Tongue (tissue), 2 donors: ENCODE results near the gene P2RX6. TPM values are rescaled to one million over a fixed set of nuclear protein-coding genes. Genes with fewer than 3 reads are reported as not detected.

Source experiments
- DNase-seq: peaks from one replicate; pipeline ENCODE4 v3.0.0-alpha.2; 2015
- total RNA-seq: library from RNA; depleted of rRNA; stranded (reverse); fragments of >200 nt; gene quantifications from one replicate; pipeline ENCODE4 v1.2.3, GENCODE V29; 2014

The P2RX6 gene
- total RNA-seq, 1 donor from 2014 or later = 19.3 TPM

GRCh38 chr22:21012446-21013407, 2.2 kb upstream of the P2RX6 start:
- no peak for DNase-seq

- no peak for DNase-seq
Measured at GRCh38 chr22:21013657-21014201, 1.2 kb upstream of the P2RX6 start.

- DNase-seq = peak; percentile 94
Measured at GRCh38 chr22:21014202-21014725, 701 bp upstream of the P2RX6 start.

- peak; percentile 43 for DNase-seq
Measured at GRCh38 chr22:21015466-21016006, 571 bp downstream of the P2RX6 start.

GRCh38 chr22:21016644-21017420, 1.9 kb downstream of the P2RX6 start:
- no peak for DNase-seq

GRCh38 chr22:21018314-21018713, 3.3 kb downstream of the P2RX6 start:
- DNase-seq = no peak

GRCh38 chr22:21020802-21021429, 6.0 kb downstream of the P2RX6 start:
- DNase-seq = no peak

- DNase-seq = no peak
Measured at GRCh38 chr22:21022507-21022906, 7.5 kb downstream of the P2RX6 start.

GRCh38 chr22:21022955-21023614, 8.1 kb downstream of the P2RX6 start:
- no peak for DNase-seq

- DNase-seq = no peak
Measured at GRCh38 chr22:21025266-21025665, 10.3 kb downstream of the P2RX6 start.

- no peak for DNase-seq
Measured at GRCh38 chr22:21025763-21026755, 11.1 kb downstream of the P2RX6 start.

- DNase-seq = peak; percentile 73
Measured at GRCh38 chr22:21026783-21027692, 12.1 kb downstream of the P2RX6 start.

- DNase-seq = no peak
Measured at GRCh38 chr22:21028277-21029251, 13.6 kb downstream of the P2RX6 start.

- DNase-seq = no peak
Measured at GRCh38 chr22:21029486-21030025, 14.6 kb downstream of the P2RX6 start.

GRCh38 chr22:21030032-21030431, 15.1 kb downstream of the P2RX6 start:
- no peak for DNase-seq

- DNase-seq = no peak
Measured at GRCh38 chr22:21030621-21031544, 15.9 kb downstream of the P2RX6 start.
